Activated B cell treated with CpG ODN at 0.5 μM for 24 hours (primary cell): Measurements from ENCODE around the gene CTXND2. TPM values are rescaled to one million over a fixed set of nuclear protein-coding genes. Genes with fewer than 3 reads are reported as not detected.
"Not testable (repeated sequence)": the region's sequence is repeated elsewhere in the genome, so short reads cannot be mapped to it uniquely, and the experiment has no call there.

ENCODE experiments used
- ATAC-seq: fragments of 200-7000 bp; cut with Tn5 transposase; one replicate; pipeline ENCODE4 v1.10.0; 2021; ENCODE audit warnings: low read depth, mild to moderate bottlenecking, moderate library complexity
- CTCF ChIA-PET: fragments of 350-600 bp; sonication (Branson Sonifier 250); formaldehyde crosslinking; loops from one replicate; lab custom pipeline; 2021; ENCODE audit warnings: antibody characterized with exemption; lab: Charles Lee
- POLR2A ChIA-PET: fragments of 350-600 bp; sonication (Branson Sonifier 250); formaldehyde crosslinking; loops from one replicate; lab custom pipeline; 2021; ENCODE audit warnings: antibody characterized with exemption; lab: Charles Lee
- DNase-seq: peaks from one replicate; pipeline ENCODE4 v3.0.0; 2022
- H3K27ac Mint-ChIP-seq: one replicate; pipeline ENCODE4 v1.8.0; 2020; ENCODE audit warnings: mixed read lengths
- H3K27me3 Mint-ChIP-seq: one replicate; pipeline ENCODE4 v1.8.0; 2021; ENCODE audit warnings: mixed read lengths
- H3K36me3 Mint-ChIP-seq: one replicate; pipeline ENCODE4 v1.8.0; 2021; ENCODE audit warnings: low read depth, mixed read lengths
- H3K4me1 Mint-ChIP-seq: one replicate; pipeline ENCODE4 v1.8.0; 2021; ENCODE audit warnings: mixed read lengths
- H3K4me3 Mint-ChIP-seq: one replicate; pipeline ENCODE4 v1.8.0; 2020; ENCODE audit warnings: mild to moderate bottlenecking, mixed read lengths
- H3K9me3 Mint-ChIP-seq: one replicate; pipeline ENCODE4 v1.8.0; 2020; ENCODE audit warnings: mixed read lengths
- CTCF ChIP-seq: fragments of 200-600 bp; IDR thresholded peaks from one replicate; pipeline ENCODE4 v1.8.0; 2022; ENCODE audit warnings: antibody characterized with exemption, mild to moderate bottlenecking
- intact Hi-C: fragments of 100-400 bp; cut with micrococcal nuclease; formaldehyde crosslinking; loops from one replicate; pipeline ENCODE4 v1.15.1; 2024
- total RNA-seq: library from RNA; stranded (reverse); gene quantifications from 2 replicates; pipeline ENCODE4 v1.2.3, GENCODE V29; 2022

The CTXND2 gene
- total RNA-seq, 1 donor from 2014 or later = not detected

- ATAC-seq (no peak), DNase-seq (no peak)
- H3K4me1 Mint-ChIP-seq = peaks cover 24% of the 10 kb centered on the region
- intact Hi-C loops = loop anchor here (5.0 kb wide), 2 partner anchors 129 to 566 kb away; partner anchors contain the start of genes CDC42SE1 and RPRD2
- H3K27ac Mint-ChIP-seq = no peak overlapping the region
- H3K27me3 Mint-ChIP-seq = no peaks in the 10 kb centered on the region
- peak overlapping the region; percentile 52 for H3K4me3 Mint-ChIP-seq
- no peak for TF ChIP-seq CTCF
- CTCF ChIA-PET = no interaction called here
- H3K36me3 Mint-ChIP-seq = peaks cover 60% of the 10 kb centered on the region
- H3K9me3 Mint-ChIP-seq = peaks cover 2% of the 10 kb centered on the region
- POLR2A ChIA-PET = no interaction called here
These were observed 41.4 kb downstream of the CTXND2 start for GRCh38 chr1:150928286-150928685.

GRCh38 chr1:150928775-150929174, 41.8 kb downstream of the CTXND2 start:
- peaks cover 24% of the 10 kb centered on the region for H3K4me1 Mint-ChIP-seq
- POLR2A ChIA-PET, DNase-seq, H3K9me3 Mint-ChIP-seq, ATAC-seq, H3K4me3 Mint-ChIP-seq, CTCF ChIA-PET, H3K27ac Mint-ChIP-seq, H3K27me3 Mint-ChIP-seq: not testable (repeated sequence)
- H3K36me3 Mint-ChIP-seq = peaks cover 63% of the 10 kb centered on the region
- intact Hi-C loops = loop anchor here (5.0 kb wide), 2 partner anchors 129 to 566 kb away; partner anchors contain the start of genes CDC42SE1 and RPRD2

GRCh38 chr1:150931773-150932172, 44.8 kb downstream of the CTXND2 start:
- Mint-ChIP-seq H3K27me3 (no peaks in the 10 kb centered on the region), H3K36me3 (peaks cover 76% of the 10 kb centered on the region), H3K9me3 (peaks cover 2% of the 10 kb centered on the region), H3K4me3 (no peak overlapping the region), H3K4me1 (peaks cover 24% of the 10 kb centered on the region), H3K27ac (no peak overlapping the region)
- intact Hi-C loops = no loop called here
- ChIA-PET POLR2A (no interaction called here), CTCF (no interaction called here)
- DNase-seq (no peak), ATAC-seq (no peak)
- no peak for TF ChIP-seq CTCF

- Mint-ChIP-seq H3K27me3 (no peaks in the 10 kb centered on the region), H3K36me3 (peaks cover 86% of the 10 kb centered on the region), H3K27ac (no peak overlapping the region), H3K9me3 (no peaks in the 10 kb centered on the region), H3K4me1 (no peaks in the 10 kb centered on the region), H3K4me3 (no peak overlapping the region)
- CTCF ChIA-PET = no interaction called here
- DNase-seq (no peak), ATAC-seq (no peak)
- TF ChIP-seq CTCF = no peak
- intact Hi-C loops = no loop called here
- POLR2A ChIA-PET = no interaction called here
These were observed 57.9 kb downstream of the CTXND2 start for GRCh38 chr1:150944856-150945255.

GRCh38 chr1:150954708-150955107, 67.8 kb downstream of the CTXND2 start:
- Mint-ChIP-seq H3K36me3 (peaks cover 83% of the 10 kb centered on the region), H3K4me3 (no peak overlapping the region), H3K27me3 (no peaks in the 10 kb centered on the region), H3K9me3 (no peaks in the 10 kb centered on the region), H3K27ac (no peak overlapping the region), H3K4me1 (no peaks in the 10 kb centered on the region)
- ATAC-seq (no peak), DNase-seq (no peak)
- ChIA-PET POLR2A (interaction anchor here (0.6 kb wide), 1 partner anchor 19 kb away, joined by 3 read pairs; no protein-coding TSS in a partner anchor), CTCF (no interaction called here)
- intact Hi-C loops = no loop called here
- TF ChIP-seq CTCF = no peak

- DNase-seq (no peak), ATAC-seq (no peak)
- intact Hi-C loops = no loop called here
- Mint-ChIP-seq H3K36me3 (peaks cover 82% of the 10 kb centered on the region), H3K27ac (peak overlapping the region; percentile 6), H3K4me3 (no peak overlapping the region), H3K4me1 (no peaks in the 10 kb centered on the region), H3K9me3 (no peaks in the 10 kb centered on the region), H3K27me3 (no peaks in the 10 kb centered on the region)
- ChIA-PET POLR2A (no interaction called here), CTCF (interaction anchor here (0.7 kb wide), 1 partner anchor 53 kb away, joined by 3 read pairs; no protein-coding TSS in a partner anchor)
- no peak for TF ChIP-seq CTCF
These were observed 68.3 kb downstream of the CTXND2 start for GRCh38 chr1:150955280-150955679.
